ENCODE data around the gene BMP7.

Gene BMP7

GRCh38 chr20:57133926-57134650 lies 132.4 kb downstream of the BMP7 start:
- in situ Hi-C loops (cut with MboI; ENCODE audit: low sequenced_read_pairs): no loop called here

- in situ Hi-C loops (cut with MboI; ENCODE audit: low sequenced_read_pairs): no loop called here
These were observed 134.6 kb downstream of the BMP7 start for GRCh38 chr20:57131601-57132391.

GRCh38 chr20:57131077-57131476 lies 135.4 kb downstream of the BMP7 start:
- in situ Hi-C loops (cut with MboI; ENCODE audit: low sequenced_read_pairs): no loop called here

GRCh38 chr20:57130160-57130772 lies 136.2 kb downstream of the BMP7 start:
- in situ Hi-C loops (cut with MboI; ENCODE audit: low sequenced_read_pairs): no loop called here

GRCh38 chr20:57129303-57129702 lies 137.1 kb downstream of the BMP7 start:
- in situ Hi-C loops (cut with MboI; ENCODE audit: low sequenced_read_pairs): no loop called here

GRCh38 chr20:57128044-57128757 lies 138.2 kb downstream of the BMP7 start:
- in situ Hi-C loops (cut with MboI; ENCODE audit: low sequenced_read_pairs): no loop called here

GRCh38 chr20:57126481-57127092 lies 139.9 kb downstream of the BMP7 start:
- in situ Hi-C loops (cut with MboI; ENCODE audit: low sequenced_read_pairs): no loop called here

- in situ Hi-C loops (cut with MboI; ENCODE audit: low sequenced_read_pairs): no loop called here
These were observed 141.5 kb downstream of the BMP7 start for GRCh38 chr20:57124800-57125517.

GRCh38 chr20:57124366-57124765 lies 142.1 kb downstream of the BMP7 start:
- in situ Hi-C loops (cut with MboI; ENCODE audit: low sequenced_read_pairs): no loop called here

- in situ Hi-C loops (cut with MboI; ENCODE audit: low sequenced_read_pairs): no loop called here
These were observed 142.9 kb downstream of the BMP7 start for GRCh38 chr20:57123504-57123903.

GRCh38 chr20:57122536-57123489 lies 143.6 kb downstream of the BMP7 start:
- in situ Hi-C loops (cut with MboI; ENCODE audit: low sequenced_read_pairs): no loop called here

- in situ Hi-C loops (cut with MboI; ENCODE audit: low sequenced_read_pairs): no loop called here
These were observed 147.5 kb downstream of the BMP7 start for GRCh38 chr20:57118964-57119363.
